Stimulated activated CD4-positive, alpha-beta T cell treated with anti-CD3 and anti-CD28 coated beads, Interleukin-12 subunit alpha, Interleukin-12 subunit beta, amount 100 ng/mL, for 48 hours (primary cell): ENCODE data around the gene SYT8.

Experiments used
- DNase-seq, 3 donors: peaks; one replicate each; pipeline ENCODE4 v3.0.0-alpha.2; 2020; ENCODE audit warnings: low read depth in 2 of 3, low spot score in 1 of 3

Gene SYT8

DNA sequence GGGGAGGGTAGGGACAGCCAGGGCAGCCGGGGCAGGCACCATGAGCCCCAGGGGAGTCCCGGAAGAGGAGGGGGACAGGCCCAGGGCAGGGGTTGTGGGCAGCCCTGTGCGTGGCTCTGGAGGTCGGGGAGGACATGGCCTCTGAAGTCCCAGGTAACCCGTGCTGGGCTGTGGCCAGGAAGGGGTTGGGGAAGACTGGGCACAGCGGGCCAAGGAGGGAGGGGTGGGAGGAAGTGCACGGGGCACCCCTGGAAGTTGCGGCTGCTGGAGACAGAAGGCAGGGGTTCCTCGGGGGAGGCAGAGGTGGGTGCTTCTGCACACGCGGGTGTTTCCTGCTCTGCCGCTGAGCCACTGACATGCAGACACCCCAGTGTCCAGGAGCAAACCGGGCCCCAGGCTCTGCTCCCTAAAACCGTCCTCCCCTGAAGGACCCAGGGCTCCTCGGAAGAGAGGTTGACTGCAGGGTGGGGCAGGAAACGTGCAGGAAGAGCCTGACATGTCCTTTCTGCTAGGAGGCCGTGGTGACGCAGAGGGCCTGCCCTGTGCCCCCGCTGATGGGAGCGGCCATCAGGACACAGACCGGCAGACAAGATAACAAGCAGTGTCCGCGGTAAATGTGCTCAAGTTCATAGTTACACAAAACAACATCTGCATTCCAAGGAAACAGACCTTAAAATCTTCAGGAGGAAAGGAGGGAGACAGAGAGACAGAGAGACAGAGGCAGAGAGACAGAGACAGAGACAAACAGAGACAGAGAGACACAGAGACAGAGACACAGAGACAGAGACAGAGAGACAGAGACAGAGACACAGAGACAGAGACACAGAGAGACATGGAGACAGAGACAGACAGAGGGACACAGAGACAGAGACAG lies 9.7 kb downstream of the SYT8 start:
- no peak for DNase-seq

DNA sequence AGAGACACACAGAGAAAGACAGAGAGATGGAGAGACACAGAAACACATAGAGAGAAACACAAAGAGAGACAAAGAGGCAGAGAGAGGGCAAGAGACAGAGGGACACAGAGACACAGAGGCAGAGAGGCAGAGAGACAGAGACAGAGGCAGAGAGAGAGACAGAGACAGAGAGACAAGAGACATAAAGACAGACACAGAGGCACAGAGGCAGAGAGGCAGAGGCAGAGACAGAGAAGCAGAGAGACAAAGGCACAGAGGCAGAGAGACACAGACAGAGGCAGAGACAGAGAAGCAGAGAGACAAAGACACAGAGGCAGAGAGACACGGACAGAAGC lies 10.3 kb downstream of the SYT8 start:
- no peak for DNase-seq

DNA sequence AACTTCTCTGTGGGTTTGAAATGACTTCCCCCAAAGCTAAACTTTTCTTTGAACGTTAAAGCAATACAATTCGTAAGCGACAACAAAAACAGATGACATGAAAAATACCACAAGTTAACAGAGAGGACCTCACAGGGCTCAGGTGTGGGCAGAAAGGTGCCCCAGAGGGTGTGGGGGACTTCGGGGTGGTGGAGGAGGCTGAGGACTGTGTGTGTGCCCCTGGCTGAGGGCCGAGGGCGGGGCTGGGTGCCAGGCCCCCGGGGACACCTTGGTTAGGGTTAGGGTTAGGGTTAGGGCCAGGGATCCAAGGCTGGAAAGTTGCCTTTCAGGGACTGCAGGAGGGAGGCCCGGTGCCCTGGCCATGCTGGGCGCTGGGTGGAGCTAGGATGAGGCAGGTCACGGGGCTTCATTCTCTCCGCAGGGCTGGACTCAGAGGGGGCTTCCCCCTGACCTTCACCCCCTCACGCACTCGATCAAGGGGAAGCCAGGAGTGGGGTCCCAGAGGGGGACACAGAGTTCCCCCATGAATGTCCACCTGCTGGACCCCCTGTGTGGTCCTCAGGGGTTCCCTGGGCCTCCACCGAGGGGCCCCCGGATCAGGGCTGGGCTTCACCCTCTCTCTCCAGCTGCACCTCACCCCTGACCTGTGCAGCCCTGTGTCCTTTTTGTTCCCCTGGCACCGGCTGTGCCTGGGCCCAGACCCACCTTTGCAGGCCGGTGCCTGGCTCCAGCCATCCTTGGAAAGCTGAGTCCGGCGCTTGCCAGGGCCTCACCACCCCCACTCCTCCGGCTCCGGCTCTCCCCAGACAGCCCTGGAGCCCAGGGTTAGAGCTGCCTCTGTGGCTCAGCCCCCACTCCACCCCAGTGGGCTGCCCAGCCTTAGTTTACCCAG lies 11.0 kb downstream of the SYT8 start:
- no peak for DNase-seq

DNA sequence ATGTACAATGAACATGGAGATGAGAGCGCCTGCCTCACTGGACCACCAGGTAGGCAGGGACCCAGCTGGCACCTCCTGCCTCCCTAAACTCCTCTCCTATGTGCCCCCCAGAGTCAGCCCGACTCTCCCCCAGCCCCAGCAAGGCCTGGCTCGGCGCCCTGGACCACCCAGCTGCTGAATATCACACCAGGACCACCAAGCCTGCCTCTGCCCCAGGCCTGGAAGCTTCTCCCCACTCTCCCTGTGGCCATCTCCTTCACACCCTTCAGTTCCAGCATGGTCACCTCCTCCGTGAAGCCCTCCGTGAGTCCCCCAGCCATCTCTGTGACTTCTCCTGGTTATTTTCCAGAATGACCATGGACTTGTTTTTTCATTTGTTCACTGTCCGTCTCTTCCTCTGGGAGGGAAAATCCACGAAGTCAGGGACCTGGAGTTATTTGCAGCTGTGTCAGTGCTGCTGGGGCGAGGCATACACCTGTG lies 11.7 kb downstream of the SYT8 start:
- no peak for DNase-seq

DNA sequence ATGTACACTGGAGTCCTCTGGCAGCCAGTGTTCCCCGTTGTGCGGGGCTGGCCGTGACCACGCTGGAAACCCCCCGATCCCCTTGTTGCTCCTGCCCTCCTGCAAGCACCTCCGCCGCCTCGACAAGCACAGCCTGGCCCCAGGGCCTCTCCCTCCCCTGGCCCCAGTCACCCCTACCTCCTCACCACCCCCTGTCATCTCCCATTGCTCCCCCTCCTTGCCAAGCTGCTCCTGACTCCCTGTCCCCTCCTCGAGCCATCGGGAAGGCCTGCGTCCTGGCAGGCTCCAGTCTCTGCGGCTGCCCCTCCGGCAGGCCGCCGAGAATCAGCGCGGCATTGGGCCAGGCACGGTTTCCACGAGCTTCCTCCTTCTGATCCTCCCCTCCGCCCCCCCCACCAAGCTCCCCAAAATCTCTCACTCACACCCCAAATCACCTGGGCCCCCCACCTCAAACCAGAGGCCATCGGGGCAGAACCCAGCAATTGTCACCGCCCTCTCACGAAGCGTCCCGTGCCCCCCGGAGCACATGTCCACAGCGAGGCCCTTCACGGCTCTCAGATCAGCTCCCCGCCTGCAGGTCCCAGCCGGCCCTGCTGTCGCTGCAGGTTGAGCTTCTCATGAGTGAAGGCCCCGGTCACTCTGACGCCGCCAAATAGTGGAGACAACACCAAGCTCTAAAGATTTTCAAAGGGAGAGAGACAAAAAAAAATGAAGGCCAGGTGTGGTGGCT lies 12.4 kb downstream of the SYT8 start:
- no peak for DNase-seq

DNA sequence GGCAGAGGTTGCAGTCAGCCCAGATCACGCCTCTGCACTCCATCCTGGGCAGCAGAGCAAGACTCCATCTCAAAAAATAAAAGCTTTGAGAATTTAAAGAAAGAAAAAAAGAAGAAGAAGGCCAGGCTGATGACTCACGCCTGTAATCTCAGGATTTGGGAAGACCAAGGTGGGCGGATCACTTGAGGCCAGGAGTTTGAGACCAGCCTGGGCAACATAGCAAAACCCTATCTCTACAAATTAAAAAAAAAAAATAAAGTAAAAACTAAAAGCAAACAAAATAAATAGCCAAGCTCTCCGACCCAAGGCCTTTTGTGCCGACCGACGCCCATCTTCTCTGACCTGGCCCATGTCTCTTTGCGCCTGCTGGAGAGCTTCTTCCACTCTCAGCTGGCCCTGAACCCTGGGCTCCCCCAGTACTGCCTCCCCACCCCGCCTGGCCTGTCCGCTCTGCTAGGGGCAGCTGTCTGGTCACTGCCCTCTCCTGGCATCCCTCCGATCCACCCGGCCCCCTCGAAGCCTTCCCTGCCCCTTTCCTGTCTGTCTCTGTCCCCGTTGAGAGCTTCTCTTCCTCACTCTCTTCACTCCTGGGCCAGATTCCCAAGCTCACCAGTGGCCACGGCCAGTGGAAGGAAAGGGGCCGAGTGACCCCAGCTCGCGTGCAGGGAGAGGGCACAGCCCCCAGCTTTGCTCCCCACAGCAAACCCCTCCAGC lies 13.3 kb downstream of the SYT8 start:
- no peak for DNase-seq

DNA sequence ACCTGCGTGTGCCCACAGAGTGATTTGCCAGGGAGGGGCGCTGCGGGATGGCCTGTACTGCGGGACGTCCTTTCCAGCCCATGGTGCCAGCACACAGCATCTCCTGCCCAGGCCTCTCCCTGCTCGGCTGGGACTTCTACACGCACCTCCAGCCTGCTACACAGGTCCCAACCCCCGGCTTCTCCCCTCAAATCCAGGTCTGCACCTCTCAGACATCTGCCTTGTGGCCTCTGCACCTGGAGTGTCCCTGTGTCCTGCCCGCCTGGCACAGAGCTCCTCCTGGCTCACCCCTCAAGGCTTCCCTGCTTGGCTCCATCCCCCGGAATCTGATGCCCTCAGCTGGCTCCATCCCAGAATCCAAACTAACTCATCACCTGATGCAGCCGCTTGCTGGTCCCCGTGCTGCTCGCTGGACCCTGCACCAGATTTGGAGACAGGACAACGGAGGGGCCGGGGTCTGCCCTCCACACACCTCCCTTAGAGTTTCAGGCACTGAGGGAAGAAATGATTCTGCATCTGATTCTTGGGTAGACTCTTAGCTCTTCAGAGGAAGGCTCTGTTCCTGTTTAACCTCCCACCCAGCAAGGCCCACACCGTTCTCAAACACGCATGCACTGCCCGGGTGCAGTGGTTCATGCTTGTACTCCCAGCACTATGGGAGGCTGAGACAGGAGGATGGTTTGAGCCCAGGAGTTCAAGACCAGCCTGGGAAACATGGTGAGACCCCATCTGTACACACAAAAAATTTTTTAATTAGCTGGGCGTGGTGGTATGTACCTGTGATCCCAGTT lies 14.0 kb downstream of the SYT8 start:
- DNase-seq, result no peak

DNA sequence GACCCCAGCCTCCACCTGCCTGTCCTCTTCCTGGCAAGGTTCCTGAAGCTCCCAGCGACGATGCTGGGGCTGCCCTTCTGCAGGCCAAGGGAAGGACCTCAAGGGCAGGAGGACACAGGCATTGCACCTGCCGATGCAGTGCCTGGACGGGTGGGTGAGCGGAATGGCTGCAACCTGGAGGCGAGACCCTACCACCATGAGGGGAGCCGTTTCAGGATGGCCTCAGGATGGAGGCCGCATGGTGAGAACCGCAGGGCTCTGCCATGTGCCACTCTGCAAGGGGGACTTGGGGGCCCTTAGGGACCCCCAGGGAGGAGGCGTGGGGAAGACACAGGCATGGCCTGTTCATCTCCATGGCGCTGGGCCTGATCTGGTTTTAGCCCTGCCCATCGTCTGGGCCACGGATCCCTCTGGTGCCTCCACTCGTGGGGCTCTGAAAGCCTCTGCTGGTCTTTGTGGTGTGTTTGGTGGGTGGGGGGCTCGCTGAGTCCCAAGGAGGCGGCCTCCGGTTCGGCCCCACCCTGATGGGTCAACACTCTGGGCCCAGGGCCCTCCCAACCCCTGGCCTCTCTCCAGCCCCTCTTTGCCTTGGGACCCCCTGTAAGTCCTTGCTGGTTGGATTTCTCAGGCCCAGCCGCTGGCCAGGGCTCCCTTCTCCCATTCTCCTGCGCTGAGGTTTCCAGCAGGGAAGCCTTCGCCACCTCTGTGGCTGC lies 16.8 kb downstream of the SYT8 start:
- DNase-seq, result no peak

DNA sequence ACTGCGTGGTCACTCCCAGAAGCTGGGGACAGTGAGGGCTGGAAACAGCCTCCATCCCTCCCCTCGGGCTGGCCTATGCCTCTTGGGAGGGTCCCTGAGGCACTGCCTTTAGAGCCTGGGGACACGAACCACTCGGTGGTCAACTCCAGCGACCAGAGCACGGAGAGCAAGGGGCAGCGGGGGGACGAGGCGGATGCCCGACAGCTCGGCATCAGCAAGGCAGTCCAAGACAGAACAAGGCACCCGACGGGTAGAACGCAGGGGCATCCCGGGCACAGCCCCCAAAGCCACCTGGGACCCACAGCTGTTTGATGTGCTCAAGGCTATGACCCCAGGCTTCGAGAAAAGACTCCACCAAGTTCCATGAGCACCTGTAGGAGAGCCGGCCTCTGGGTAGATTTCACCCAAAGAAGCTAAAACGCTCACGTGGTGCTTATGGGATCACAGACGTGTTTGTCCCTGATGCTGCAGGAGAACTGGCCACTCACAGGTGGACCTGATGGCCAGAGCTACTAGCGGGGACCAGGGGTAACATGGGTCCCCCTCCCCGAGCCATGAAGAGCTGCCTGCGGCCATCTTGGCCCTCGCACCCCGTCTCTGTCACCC lies 17.6 kb downstream of the SYT8 start:
- DNase-seq, result no peak

DNA sequence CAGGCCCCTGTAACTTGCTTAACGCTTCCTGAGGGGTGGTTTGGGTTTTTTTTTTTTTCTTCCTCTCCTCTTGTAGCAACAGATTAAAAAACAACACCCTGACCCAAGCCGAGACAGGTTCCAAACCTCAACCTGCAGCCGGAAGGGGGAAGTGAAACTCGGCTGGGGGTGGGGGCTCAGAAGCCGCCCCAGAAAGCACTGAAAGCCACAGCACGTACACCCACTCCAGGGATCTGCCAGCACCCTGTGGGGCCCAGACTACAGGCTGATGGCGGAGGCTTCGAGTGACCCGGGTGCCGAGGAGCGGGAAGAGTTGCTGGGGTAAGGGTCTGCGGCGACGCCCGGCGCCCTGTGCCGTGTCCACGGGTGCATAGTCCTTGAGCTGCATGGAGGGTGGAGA lies 18.1 kb downstream of the SYT8 start, which contains the start of gene LSP1:
LSP1 (plus strand) TSS at position 208 of the 400 bp plus-strand sequence; CDS start at position 269, 61 bp downstream.
- DNase-seq, result peak; percentile 70 to 81 (median 77)

DNA sequence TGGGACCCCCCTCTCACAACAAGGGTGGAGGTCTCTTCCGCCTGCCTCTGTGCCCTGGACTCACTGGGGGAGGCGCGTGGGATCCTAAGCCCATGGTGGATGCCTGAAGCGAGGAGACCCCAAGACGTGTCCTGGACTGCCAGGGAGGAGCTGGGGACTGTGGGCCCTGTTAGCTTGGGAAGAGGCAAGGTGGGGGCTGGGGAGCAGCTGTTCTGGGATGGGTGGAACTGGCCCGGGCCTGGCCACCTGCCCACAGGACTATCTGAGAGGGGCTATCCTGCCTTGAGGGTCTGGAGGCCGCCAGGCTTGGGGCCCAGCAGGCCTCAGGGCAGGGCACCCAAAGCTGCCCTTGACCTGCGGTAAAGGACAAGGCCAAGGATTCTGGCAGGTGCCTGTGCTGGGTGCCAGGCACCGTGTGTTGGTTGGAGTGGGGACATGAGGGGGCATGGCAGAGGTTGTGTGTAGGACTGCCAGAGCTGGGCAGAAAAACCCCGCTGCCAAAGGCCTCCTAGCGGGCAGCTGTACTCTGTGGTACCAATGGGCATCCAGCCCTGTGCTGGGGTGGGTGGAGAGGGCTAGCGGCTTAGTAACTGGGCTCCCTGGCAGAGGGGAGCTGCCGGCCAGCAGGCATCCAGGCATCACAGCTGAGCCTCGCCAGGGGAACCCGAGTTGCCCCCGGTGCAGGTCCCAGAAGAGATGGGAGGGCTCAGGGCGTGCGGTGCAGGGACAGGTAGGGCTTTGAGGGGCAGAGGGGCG lies 18.8 kb downstream of the SYT8 start:
- DNase-seq, result no peak

DNA sequence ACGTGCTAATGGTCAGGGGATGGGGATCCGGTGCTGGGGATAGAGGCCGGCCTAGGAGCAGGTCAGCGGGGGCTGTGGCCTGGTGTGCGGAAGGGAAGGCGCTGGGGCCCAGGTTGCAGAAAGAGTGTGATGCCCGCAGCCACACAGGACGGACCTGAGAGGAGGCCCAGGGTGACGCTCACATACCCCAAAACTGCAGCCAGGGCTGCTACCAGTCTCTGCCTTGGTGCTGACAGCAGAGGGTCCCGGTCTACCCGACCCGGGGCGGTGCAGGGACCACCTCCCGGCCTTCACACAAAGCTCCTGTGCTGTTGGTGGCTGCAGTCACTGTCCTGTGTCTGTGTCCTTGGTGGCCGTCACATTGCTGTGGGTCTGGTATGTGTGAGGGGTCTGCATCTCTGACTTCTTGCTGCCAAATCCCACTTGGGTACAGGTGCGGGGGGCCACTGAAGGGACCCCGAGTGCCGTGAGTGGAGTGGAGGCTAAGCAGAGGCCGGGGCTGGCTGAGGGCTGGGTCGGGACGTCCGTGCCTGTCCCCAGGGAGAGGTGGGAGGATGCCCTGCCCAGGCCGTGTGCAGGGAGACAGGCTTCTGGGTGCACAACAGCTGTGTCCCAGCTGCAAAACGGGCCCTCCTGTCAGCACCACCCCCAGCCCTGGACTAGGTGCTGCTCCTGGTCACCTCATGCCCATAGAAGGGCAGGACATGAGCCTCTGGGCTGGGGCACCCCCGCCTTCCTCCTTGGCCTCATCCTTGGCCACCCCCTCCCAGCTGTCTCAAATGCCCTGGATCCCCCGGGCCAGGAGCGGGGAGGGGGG lies 19.6 kb downstream of the SYT8 start:
- no peak for DNase-seq

DNA sequence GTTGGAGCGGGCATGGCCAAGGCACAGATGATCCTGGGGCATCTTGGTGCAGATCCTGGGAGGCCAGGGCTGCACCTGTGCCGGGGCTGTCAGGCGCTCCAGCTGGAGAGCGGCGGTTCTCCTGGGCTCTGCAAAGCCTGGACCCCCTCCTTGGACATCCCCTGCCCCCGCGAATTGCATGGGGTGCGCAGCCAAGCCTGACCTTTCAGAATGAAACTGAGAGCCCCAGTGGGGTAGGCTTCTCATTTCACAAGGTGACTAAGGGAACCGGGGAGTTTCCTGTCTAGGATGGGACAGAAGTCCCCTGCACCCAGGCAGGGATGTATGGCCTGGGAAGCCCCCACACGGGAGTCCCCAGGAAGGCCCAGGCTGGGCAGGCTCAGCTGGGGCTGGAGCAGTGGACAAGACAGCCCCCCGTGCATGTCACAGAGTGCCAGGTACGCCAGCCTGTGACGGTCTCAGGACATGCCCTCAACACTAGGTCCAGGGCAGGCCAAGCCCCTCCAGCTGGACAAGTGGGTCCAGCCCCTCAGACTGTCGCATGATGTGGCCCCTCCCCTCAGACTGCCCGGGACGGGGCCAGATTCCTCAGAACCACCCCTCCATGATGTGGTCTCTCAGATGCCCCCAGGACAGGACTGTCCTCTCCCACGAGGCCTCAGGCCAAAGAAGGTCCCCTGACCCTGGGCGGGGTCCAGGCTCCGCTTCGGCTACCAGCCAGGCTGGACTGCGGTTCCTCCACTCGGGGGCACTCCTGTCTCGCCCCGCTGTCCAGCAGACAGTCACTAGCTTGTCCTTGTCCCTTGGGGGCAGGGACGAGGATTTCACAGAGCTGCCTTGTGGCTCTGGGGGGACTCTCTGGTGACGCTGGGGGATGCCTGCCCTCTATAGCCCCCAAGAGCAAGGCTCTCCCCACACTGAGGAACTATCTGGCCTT lies 20.4 kb downstream of the SYT8 start:
- DNase-seq, result peak in 2 of 3 donors; percentile 33 to 42

DNA sequence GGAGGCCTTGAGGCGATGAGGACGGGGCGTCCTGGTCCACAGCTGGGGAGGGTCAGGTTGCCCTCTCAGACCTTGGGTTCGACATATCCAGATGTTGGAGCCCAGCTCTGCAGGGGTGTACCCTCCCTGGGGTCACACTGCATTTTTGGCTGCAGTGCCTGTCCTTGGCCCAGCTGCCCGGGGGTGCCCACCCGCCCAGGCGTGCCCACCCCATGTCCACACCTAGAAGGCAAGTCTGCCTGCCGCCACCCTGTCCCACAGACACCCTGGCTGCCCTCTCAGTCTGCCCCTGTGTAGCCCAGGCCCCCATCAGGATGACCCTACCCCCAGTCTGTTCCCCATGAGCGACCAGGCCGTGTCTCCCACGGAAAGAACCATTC lies 21.1 kb downstream of the SYT8 start:
- DNase-seq, result no peak

DNA sequence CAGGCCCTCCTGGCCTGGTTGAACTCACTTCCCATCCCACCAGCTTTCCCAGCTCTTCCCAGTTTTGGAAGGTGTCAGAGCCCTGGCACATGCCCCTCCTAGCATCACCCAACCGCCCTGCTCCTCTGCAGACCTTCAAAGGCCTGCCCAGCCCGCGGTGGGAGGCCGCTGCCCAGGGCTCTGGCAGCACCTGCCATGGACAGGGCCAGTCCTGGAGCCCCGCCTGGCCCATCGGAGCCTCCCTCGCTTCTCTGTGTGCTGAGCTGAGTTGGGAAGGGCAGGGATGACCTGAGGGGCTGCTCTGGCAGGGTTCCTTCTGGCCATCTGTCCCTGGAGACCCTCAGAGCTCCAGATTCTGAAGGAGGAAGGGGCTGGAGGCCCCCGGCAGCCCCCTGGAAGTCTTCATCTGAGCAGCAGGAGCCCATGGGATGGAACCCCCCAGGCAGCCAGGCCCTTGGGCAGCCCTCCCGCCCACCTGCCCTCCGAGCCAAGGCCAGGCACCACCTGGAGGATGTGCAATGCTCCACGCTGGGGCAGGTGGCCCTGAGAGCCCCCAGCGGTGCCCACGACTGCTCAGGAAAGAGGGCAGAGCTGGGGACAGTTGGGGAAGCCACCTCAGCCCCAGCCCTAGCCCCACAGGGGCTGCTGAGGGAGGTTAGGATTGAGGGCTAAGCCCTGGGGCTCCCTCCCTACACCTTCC lies 21.7 kb downstream of the SYT8 start:
- DNase-seq, result no peak

DNA sequence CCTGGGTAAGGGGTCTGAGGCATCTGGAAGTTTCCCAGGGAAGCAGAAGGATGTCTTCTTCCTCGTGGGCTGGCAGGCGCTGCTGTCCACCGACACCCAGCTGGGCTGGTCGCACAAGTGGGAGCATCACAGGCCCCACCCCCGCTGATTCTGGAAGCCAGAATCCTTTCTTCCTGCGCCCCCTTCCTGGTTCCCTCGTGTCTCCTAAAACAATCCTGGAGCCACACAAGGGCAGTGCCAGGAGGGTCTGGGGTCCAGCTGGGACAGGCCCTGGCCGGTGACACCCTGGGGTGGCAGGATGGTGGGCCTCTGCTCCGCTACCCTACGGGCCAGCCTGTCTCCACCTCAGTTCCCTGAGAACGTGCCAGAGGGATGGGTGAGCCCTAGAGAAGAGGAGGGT lies 22.3 kb downstream of the SYT8 start:
- no peak for DNase-seq
